Endothelial cell of umbilical vein (primary cell): ENCODE data around the gene SUGCT. TPM values are rescaled to one million over a fixed set of nuclear protein-coding genes. Genes with fewer than 3 reads are reported as not detected.

ENCODE experiments used
- BruUV-seq: library from RNA; stranded (reverse); fragments of 400-500 nt; replicated peaks from 2 replicates; lab custom pipeline; 2021; lab: Mats Ljungman, UMichigan
- CTCF ChIA-PET: fragments of 300-600, 350-600 bp; sonication (Branson Sonifier 250); formaldehyde crosslinking; loops from one replicate; lab custom pipeline; 2021; ENCODE audit warnings: antibody characterized with exemption, inconsistent platforms; lab: Charles Lee
- POLR2A ChIA-PET: fragments of 300-600, 350-600 bp; sonication (Branson Sonifier 250); formaldehyde crosslinking; loops from one replicate; lab custom pipeline; 2021; ENCODE audit warnings: antibody characterized with exemption, inconsistent platforms; lab: Charles Lee
- DNase-seq: peaks from one replicate; pipeline ENCODE4 v3.0.0-alpha.2; 2011; ENCODE audit warnings: low read depth, low spot score
- FAIRE-seq: peaks from 2 replicates; lab custom pipeline; 2011; peaks lifted over from hg19 to GRCh38; lab: Jason Lieb, UNC
- H2AFZ ChIP-seq: 2 replicates; pipeline ENCODE4 v1.6.0; 2012; ENCODE audit warnings: low read depth, low read length, control low read depth, inconsistent platforms
- H3K27ac ChIP-seq: 2 replicates; pipeline ENCODE4 v1.5.1; 2011; ENCODE audit warnings: low read depth, mild to moderate bottlenecking, control low read depth, low read length, moderate library complexity; ENCODE audit not compliant: insufficient read depth
- H3K27me3 ChIP-seq, 2 experiments: 2 replicates each; pipeline versions ENCODE4 v1.6.0 to v1.6.1; 2011; ENCODE audit warnings: low read length in 2 of 2, mixed read lengths in 1 of 2; ENCODE audit not compliant: control insufficient read depth in 2 of 2, insufficient read depth in 2 of 2
- H3K36me3 ChIP-seq, 2 experiments: 2 replicates in 1 of 2; 3 replicates in 1 of 2; pipeline ENCODE4 v1.5.1; 2011; ENCODE audit warnings: low read length in 2 of 2, mild to moderate bottlenecking in 1 of 2, moderate library complexity in 1 of 2; ENCODE audit not compliant: control insufficient read depth in 2 of 2, insufficient read depth in 2 of 2; ENCODE audit errors: extremely low read depth in 1 of 2
- H3K4me1 ChIP-seq: 3 replicates; pipeline ENCODE4 v1.5.1; 2011; ENCODE audit warnings: mild to moderate bottlenecking, low read length; ENCODE audit not compliant: control insufficient read depth, insufficient read depth; ENCODE audit errors: extremely low read depth
- H3K4me2 ChIP-seq: 2 replicates; pipeline ENCODE4 v1.6.1; 2011; ENCODE audit warnings: low read length, control low read depth, mixed read lengths; ENCODE audit not compliant: insufficient read depth
- H3K4me3 ChIP-seq, 3 experiments: fragments of 200-600 bp in 1 of 3; sonication (generic), shearing (Covaris generic) in 1 of 3; replicated peaks in 1 of 3; 2 replicates each; pipeline ENCODE4 v1.5.1; 2011 to 2016; ENCODE audit warnings: control low read depth in 3 of 3, low read length in 3 of 3, mild to moderate bottlenecking in 2 of 3, inconsistent platforms in 1 of 3, low read depth in 1 of 3, moderate library complexity in 1 of 3; ENCODE audit not compliant: insufficient read depth in 1 of 3
- H3K79me2 ChIP-seq: 2 replicates; pipeline ENCODE4 v1.6.0; 2012; ENCODE audit warnings: low read length, inconsistent platforms; ENCODE audit not compliant: control insufficient read depth, insufficient read depth
- H3K9ac ChIP-seq: replicated peaks from 2 replicates; pipeline ENCODE3; 2011; ENCODE audit warnings: low read length, control low read depth; ENCODE audit not compliant: insufficient read depth; ENCODE audit errors: extremely low read depth
- H3K9me1 ChIP-seq: replicated peaks from 3 replicates; pipeline ENCODE4 v1.6.0; 2011; ENCODE audit warnings: mild to moderate bottlenecking, low read length; ENCODE audit not compliant: control insufficient read depth, insufficient read depth; ENCODE audit errors: extremely low read depth
- H3K9me3 ChIP-seq: replicated peaks from 2 replicates; pipeline ENCODE4 v1.5.1; 2012; ENCODE audit warnings: low read length, inconsistent platforms; ENCODE audit not compliant: control insufficient read depth, insufficient read depth
- H4K20me1 ChIP-seq: replicated peaks from 2 replicates; pipeline ENCODE3; 2011; ENCODE audit warnings: mild to moderate bottlenecking, low read length; ENCODE audit not compliant: control insufficient read depth, insufficient read depth; ENCODE audit errors: extremely low read depth
- EZH2 ChIP-seq: IDR thresholded peaks from 2 replicates; pipeline ENCODE4 v1.6.1; 2012; ENCODE audit warnings: borderline replicate concordance, low read depth, mild to moderate bottlenecking, moderate library complexity, low read length, inconsistent platforms; ENCODE audit not compliant: severe bottlenecking
- FOS ChIP-seq: IDR thresholded peaks from 2 replicates; pipeline ENCODE4 v1.6.1; 2011; ENCODE audit warnings: mild to moderate bottlenecking, low read length, moderate library complexity, borderline replicate concordance; ENCODE audit not compliant: insufficient read depth
- GATA2 ChIP-seq: IDR thresholded peaks from 2 replicates; pipeline ENCODE4 v1.7.0; 2011; ENCODE audit warnings: low read depth, mild to moderate bottlenecking, moderate library complexity, mixed read lengths, low read length; ENCODE audit not compliant: insufficient read length, insufficient read depth
- MYC ChIP-seq: IDR thresholded peaks from one replicate; pipeline ENCODE4 v1.6.1; 2011; ENCODE audit warnings: mild to moderate bottlenecking, low read depth, low read length
- POLR2A ChIP-seq: IDR thresholded peaks from 2 replicates; pipeline ENCODE4 v1.6.1; 2012; ENCODE audit warnings: low read depth, mild to moderate bottlenecking, control low read depth, low read length
- POLR2AphosphoS5 ChIP-seq: IDR thresholded peaks from 2 replicates; pipeline ENCODE4 v1.6.1; 2012; ENCODE audit warnings: low read depth, mild to moderate bottlenecking, control low read depth, low read length, moderate library complexity; ENCODE audit not compliant: insufficient read depth
- dilution Hi-C: fragments of 300-500 bp; cut with MboI; formaldehyde crosslinking; loops from one replicate; pipeline ENCODE4 v1.15.0; 2019; ENCODE audit warnings: low sequenced_read_pairs; ENCODE audit not compliant: extremely low pct_ligation_motif_present
- intact Hi-C: fragments of 100-400 bp; cut with micrococcal nuclease; formaldehyde crosslinking; loops from one replicate; pipeline ENCODE4 v1.10.0; 2022
- polyA plus RNA-seq, 4 experiments: library from polyadenylated mRNA; depleted of rRNA in 3 of 4; stranded (reverse) in 3 of 4; unstranded in 1 of 4; fragments of >200 nt; gene quantifications; 2 replicates each; pipeline versions ENCODE4 v1.2.1 to v1.2.3, GENCODE V29; 2011 to 2012; ENCODE audit warnings: missing spikeins in 1 of 4
- total RNA-seq: library from RNA; stranded (reverse); gene quantifications from 2 replicates; pipeline ENCODE4 v1.2.3, GENCODE V29; 2021
- TF ChIP-seq, protein P1 (sequence below): IDR thresholded peaks from 2 replicates; pipeline ENCODE4 v1.6.1; 2011; ENCODE audit not compliant: insufficient read depth, insufficient read length
- TF ChIP-seq, protein P2 (sequence below), 2 donors: IDR thresholded peaks; 1 replicate in 1 of 2; 2 replicates in 1 of 2; pipeline ENCODE4 v1.5.1; 2011; ENCODE audit warnings: low read length in 2 of 2, mild to moderate bottlenecking in 2 of 2, moderate library complexity in 2 of 2, control low read depth in 1 of 2, inconsistent platforms in 1 of 2, low read depth in 1 of 2; ENCODE audit not compliant: insufficient read depth in 1 of 2; ENCODE audit errors: extremely low read depth in 1 of 2

The SUGCT gene
- total and polyA plus RNA-seq, 2 donors (not counting 3 experiments of a cell fraction or from before 2014, with no cell fraction given) = 1.2 to 1.4 TPM

- H4K20me1 ChIP-seq = no peaks in the 10 kb centered on the region
- no peaks in the 10 kb centered on the region for H3K36me3 ChIP-seq
- no peak overlapping the region for H3K4me2 ChIP-seq
- no peak overlapping the region for H2AFZ ChIP-seq
- no peak overlapping the region for H3K4me3 ChIP-seq
- BruUV-seq = no TSS peak
- no peaks in the 10 kb centered on the region for H3K27me3 ChIP-seq
- no peaks in the 10 kb centered on the region for H3K4me1 ChIP-seq
- dilution Hi-C loops (no loop called here), intact Hi-C loops (loop anchor here (1.0 to 10.0 kb wide), 10 partner anchors 67 to 1501 kb away; no protein-coding TSS in a partner anchor)
- H3K79me2 ChIP-seq = no peaks in the 10 kb centered on the region
- H3K9me3 ChIP-seq = no peaks in the 10 kb centered on the region
- no peak overlapping the region for H3K9ac ChIP-seq
- FAIRE-seq (no peak), DNase-seq (no peak)
- ChIA-PET CTCF (interaction anchor here (0.6 to 5.7 kb wide), 79 partner anchors 8 to 1711 kb away, joined by 3 to 264 read pairs (median 4); partner anchors contain the start of genes INHBA, MPLKIP and SUGCT), POLR2A (no interaction called here)
- no peak overlapping the region for H3K27ac ChIP-seq
- TF ChIP-seq POLR2AphosphoS5 (no peak), GATA2 (no peak), MYC (no peak), EZH2 (no peak), FOS (no peak), POLR2A (no peak)
- TF ChIP-seq, protein P1, sequence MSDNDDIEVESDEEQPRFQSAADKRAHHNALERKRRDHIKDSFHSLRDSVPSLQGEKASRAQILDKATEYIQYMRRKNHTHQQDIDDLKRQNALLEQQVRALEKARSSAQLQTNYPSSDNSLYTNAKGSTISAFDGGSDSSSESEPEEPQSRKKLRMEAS = no peak
- TF ChIP-seq, protein P2, sequence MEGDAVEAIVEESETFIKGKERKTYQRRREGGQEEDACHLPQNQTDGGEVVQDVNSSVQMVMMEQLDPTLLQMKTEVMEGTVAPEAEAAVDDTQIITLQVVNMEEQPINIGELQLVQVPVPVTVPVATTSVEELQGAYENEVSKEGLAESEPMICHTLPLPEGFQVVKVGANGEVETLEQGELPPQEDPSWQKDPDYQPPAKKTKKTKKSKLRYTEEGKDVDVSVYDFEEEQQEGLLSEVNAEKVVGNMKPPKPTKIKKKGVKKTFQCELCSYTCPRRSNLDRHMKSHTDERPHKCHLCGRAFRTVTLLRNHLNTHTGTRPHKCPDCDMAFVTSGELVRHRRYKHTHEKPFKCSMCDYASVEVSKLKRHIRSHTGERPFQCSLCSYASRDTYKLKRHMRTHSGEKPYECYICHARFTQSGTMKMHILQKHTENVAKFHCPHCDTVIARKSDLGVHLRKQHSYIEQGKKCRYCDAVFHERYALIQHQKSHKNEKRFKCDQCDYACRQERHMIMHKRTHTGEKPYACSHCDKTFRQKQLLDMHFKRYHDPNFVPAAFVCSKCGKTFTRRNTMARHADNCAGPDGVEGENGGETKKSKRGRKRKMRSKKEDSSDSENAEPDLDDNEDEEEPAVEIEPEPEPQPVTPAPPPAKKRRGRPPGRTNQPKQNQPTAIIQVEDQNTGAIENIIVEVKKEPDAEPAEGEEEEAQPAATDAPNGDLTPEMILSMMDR (IDR thresholded peaks at IDR 0.05; ENCODE audit: extremely low read depth in 1 of 2, insufficient read depth in 1 of 2, low read depth in 1 of 2, low read length in 2 of 2) = no peak
- H3K9me1 ChIP-seq = no peaks in the 10 kb centered on the region
These were observed 97.0 kb downstream of the SUGCT start for GRCh38 chr7:40231796-40232195.
